ENCODE results near the gene LPP.

DNA sequence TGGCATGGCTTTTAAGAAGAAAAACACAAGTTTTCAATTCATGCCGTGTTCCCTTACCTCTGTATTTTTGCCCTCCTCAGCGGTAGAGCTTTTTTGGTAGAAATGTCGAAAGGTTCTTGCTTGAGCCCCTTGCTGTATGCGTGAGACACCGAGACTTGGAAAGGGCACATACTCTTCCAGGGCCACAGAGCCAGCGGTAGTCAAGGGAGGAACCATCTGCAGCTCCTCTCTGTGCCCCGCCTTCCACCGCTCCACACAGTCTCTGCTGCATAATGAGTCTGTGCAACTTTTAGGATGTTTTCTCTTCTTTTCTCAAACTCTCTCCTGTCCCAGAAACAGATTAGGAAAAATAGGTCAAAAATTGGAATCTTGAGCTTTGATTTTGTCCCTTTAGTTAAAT lies 77.5 kb downstream of the LPP start:
- TF ChIP-seq, protein P1, sequence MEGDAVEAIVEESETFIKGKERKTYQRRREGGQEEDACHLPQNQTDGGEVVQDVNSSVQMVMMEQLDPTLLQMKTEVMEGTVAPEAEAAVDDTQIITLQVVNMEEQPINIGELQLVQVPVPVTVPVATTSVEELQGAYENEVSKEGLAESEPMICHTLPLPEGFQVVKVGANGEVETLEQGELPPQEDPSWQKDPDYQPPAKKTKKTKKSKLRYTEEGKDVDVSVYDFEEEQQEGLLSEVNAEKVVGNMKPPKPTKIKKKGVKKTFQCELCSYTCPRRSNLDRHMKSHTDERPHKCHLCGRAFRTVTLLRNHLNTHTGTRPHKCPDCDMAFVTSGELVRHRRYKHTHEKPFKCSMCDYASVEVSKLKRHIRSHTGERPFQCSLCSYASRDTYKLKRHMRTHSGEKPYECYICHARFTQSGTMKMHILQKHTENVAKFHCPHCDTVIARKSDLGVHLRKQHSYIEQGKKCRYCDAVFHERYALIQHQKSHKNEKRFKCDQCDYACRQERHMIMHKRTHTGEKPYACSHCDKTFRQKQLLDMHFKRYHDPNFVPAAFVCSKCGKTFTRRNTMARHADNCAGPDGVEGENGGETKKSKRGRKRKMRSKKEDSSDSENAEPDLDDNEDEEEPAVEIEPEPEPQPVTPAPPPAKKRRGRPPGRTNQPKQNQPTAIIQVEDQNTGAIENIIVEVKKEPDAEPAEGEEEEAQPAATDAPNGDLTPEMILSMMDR (IDR thresholded peaks at IDR 0.05; ENCODE audit: low read length): no peak
- no peak for TF ChIP-seq EZH2 (IDR thresholded peaks at IDR 0.05; ENCODE audit: borderline replicate concordance, low read length)
